HG02840 (cell line): ENCODE data around the gene ACSM5.
"Not testable (repeated sequence)": the region's sequence is repeated elsewhere in the genome, so short reads cannot be mapped to it uniquely, and the experiment has no call there.

ENCODE experiments used
- ATAC-seq: cut with Tn5 transposase; IDR thresholded peaks from one replicate; pipeline ENCODE4 v1.9.1; 2021; ENCODE audit warnings: mild to moderate bottlenecking, moderate library complexity, moderate number of reproducible peaks; ENCODE audit not compliant: unreplicated experiment, low FRiP score

The ACSM5 gene

GRCh38 chr16:20397468-20398074, 11.8 kb upstream of the ACSM5 start:
- ATAC-seq, result no peak

- no peak for ATAC-seq
These were observed 10.7 kb upstream of the ACSM5 start for GRCh38 chr16:20398603-20399002.

- ATAC-seq, result no peak
These were observed 10.1 kb upstream of the ACSM5 start for GRCh38 chr16:20399185-20399584.

- ATAC-seq, result no peak
These were observed 8.3 kb upstream of the ACSM5 start for GRCh38 chr16:20401066-20401465.

- ATAC-seq, result no peak
These were observed 7.8 kb upstream of the ACSM5 start for GRCh38 chr16:20401475-20402016.

GRCh38 chr16:20402651-20403050, 6.7 kb upstream of the ACSM5 start:
- no peak for ATAC-seq

GRCh38 chr16:20404637-20405036, 4.7 kb upstream of the ACSM5 start, which contains the start of gene PDILT:
PDILT (minus strand) TSS chr16:20404737; CDS start chr16:20399300, 5,437 bp downstream.
- no peak for ATAC-seq

GRCh38 chr16:20410121-20410723, 888 bp downstream of the ACSM5 start:
- ATAC-seq, result no peak

- ATAC-seq, result no peak
These were observed 1.7 kb downstream of the ACSM5 start for GRCh38 chr16:20411055-20411454.

- no peak for ATAC-seq
These were observed 6.2 kb downstream of the ACSM5 start for GRCh38 chr16:20415541-20415940.

GRCh38 chr16:20419093-20419492, 9.8 kb downstream of the ACSM5 start:
- not testable (repeated sequence) for ATAC-seq

GRCh38 chr16:20421748-20422147, 12.4 kb downstream of the ACSM5 start:
- not testable (repeated sequence) for ATAC-seq

GRCh38 chr16:20423772-20424128, 14.4 kb downstream of the ACSM5 start:
- ATAC-seq, result not testable (repeated sequence)

- ATAC-seq, result no peak
These were observed 15.0 kb downstream of the ACSM5 start for GRCh38 chr16:20424129-20424866.

GRCh38 chr16:20427401-20427797, 18.1 kb downstream of the ACSM5 start:
- ATAC-seq, result not testable (repeated sequence)

- not testable (repeated sequence) for ATAC-seq
These were observed 20.2 kb downstream of the ACSM5 start for GRCh38 chr16:20429499-20429898.

- ATAC-seq, result not testable (repeated sequence)
These were observed 21.1 kb downstream of the ACSM5 start for GRCh38 chr16:20430480-20430879.

- no peak for ATAC-seq
These were observed 21.6 kb downstream of the ACSM5 start for GRCh38 chr16:20430948-20431347.

- not testable (repeated sequence) for ATAC-seq
These were observed 29.6 kb downstream of the ACSM5 start for GRCh38 chr16:20438950-20439349.

GRCh38 chr16:20439820-20440231, 30.5 kb downstream of the ACSM5 start:
- not testable (repeated sequence) for ATAC-seq

GRCh38 chr16:20440731-20441130, 31.4 kb downstream of the ACSM5 start:
- ATAC-seq, result not testable (repeated sequence)
